Measurements from ENCODE around the gene PIP5K1C. TPM values are rescaled to one million over a fixed set of nuclear protein-coding genes. Genes with fewer than 3 reads are reported as not detected.
"Not testable (repeated sequence)": the region's sequence is repeated elsewhere in the genome, so short reads cannot be mapped to it uniquely, and the experiment has no call there.

The PIP5K1C gene
- total RNA-seq, 1 donor from 2014 or later: 42.0 TPM

DNA sequence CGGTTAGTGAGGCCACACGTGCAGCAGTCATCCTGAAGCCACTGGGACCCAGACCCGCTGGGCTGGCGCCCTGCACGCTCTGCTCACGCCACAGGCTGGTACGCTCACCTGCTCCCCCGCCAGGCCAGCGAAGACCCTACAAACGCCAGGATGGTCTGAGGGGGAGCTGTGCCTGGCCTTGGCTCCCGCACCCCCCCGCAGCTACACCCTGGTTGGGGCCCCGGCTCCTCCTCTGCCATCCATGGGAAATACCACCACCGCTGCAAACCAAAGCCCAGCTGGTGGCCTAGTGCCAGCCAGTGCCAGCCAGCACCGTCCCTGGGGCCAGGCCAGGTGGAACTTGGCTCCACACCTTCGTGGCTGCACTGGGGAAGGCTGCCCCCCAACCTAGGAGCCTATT lies 50.4 kb downstream of the PIP5K1C start:
- no peak for DNase-seq (ENCODE audit: low read depth)
- H3K9ac ChIP-seq (ENCODE audit: low read length): no peak overlapping the region
- H2AFZ ChIP-seq (ENCODE audit: low read depth, low read length): no peak overlapping the region
- H3K79me2 ChIP-seq (ENCODE audit: insufficient read depth, low read length): no peaks in the 10 kb centered on the region
- peaks cover 10% of the 10 kb centered on the region for H3K36me3 Mint-ChIP-seq (ENCODE audit: low read depth, unreplicated experiment)
- peaks cover 3% of the 10 kb centered on the region for H4K20me1 ChIP-seq (ENCODE audit: insufficient read depth, low read length)
- peaks cover 2% of the 10 kb centered on the region for H3K4me1 ChIP-seq (ENCODE audit: insufficient read depth, low read length)
- no peak for FAIRE-seq
- H3K36me3 ChIP-seq (ENCODE audit: insufficient read depth, low read length): no peaks in the 10 kb centered on the region
- no peak overlapping the region for H3K27ac ChIP-seq (ENCODE audit: low read depth, low read length)
- TF ChIP-seq, protein P1, sequence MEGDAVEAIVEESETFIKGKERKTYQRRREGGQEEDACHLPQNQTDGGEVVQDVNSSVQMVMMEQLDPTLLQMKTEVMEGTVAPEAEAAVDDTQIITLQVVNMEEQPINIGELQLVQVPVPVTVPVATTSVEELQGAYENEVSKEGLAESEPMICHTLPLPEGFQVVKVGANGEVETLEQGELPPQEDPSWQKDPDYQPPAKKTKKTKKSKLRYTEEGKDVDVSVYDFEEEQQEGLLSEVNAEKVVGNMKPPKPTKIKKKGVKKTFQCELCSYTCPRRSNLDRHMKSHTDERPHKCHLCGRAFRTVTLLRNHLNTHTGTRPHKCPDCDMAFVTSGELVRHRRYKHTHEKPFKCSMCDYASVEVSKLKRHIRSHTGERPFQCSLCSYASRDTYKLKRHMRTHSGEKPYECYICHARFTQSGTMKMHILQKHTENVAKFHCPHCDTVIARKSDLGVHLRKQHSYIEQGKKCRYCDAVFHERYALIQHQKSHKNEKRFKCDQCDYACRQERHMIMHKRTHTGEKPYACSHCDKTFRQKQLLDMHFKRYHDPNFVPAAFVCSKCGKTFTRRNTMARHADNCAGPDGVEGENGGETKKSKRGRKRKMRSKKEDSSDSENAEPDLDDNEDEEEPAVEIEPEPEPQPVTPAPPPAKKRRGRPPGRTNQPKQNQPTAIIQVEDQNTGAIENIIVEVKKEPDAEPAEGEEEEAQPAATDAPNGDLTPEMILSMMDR (IDR thresholded peaks at IDR 0.05; ENCODE audit: insufficient read depth, low read depth, low read length): no peak
- no peak for TF ChIP-seq EZH2 (IDR thresholded peaks at IDR 0.05; ENCODE audit: insufficient read depth, low read length)
- no peak overlapping the region for H3K4me2 ChIP-seq (ENCODE audit: low read length)
- no peak overlapping the region for H3K4me3 ChIP-seq (ENCODE audit: insufficient read depth, low read depth, low read length)
- H3K4me1 Mint-ChIP-seq (ENCODE audit: low read depth, unreplicated experiment): no peaks in the 10 kb centered on the region
- no peak overlapping the region for H3K27ac Mint-ChIP-seq (ENCODE audit: unreplicated experiment)
- no peaks in the 10 kb centered on the region for H3K9me3 ChIP-seq (ENCODE audit: insufficient read depth, low read depth, low read length)
- no peaks in the 10 kb centered on the region for H3K9me3 Mint-ChIP-seq (ENCODE audit: unreplicated experiment)
- H3K27me3 Mint-ChIP-seq (ENCODE audit: low read depth, unreplicated experiment): no peaks in the 10 kb centered on the region
- no peak overlapping the region for H3K4me3 Mint-ChIP-seq (ENCODE audit: unreplicated experiment)
- H3K27me3 ChIP-seq (ENCODE audit: insufficient read depth, low read length): no peaks in the 10 kb centered on the region

DNA sequence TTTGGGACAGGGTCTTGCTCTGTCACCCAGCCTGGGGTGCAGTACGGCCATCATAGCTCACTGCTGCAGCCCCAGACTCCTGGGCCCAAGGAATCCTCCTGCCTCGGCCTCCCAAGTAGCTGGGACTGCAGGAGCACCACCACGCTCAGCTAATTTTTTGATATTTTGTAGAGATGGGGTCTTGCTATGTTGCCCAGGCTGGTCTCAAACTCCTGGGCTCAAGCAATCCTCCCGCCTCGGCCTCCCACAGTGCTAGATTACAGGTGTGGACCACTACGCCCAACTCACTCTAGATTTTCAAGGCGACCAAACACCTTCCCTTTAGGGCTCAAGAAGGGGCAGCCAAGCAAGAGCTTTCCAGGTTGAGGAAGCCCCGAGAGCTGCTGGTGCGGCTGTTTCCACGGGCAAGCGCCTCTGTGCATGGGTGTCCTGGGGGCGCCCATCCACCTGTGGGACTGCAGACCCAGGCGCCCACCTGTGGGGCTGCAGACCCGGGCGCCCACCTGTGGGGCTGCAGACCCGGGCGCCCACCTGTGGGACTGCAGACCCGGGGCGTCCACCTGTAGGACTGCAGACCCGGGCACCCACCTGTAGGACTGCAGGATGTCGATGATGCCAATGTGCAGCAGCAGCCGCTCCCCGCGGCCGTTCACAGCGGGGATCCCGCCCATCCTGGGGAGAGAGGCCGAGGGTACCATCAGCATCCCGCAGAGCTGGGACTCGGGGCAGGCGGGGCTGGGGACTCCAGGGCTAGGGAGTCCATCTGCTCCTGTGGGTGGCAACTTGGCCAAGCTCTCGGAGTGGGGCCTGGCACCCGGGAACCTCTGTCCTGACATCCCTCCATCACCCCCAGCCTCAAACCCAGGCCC lies 52.0 kb downstream of the PIP5K1C start:
- Mint-ChIP-seq H3K36me3 (ENCODE audit: low read depth, unreplicated experiment) (peaks cover 8% of the 10 kb centered on the region), H3K27ac (ENCODE audit: unreplicated experiment) (no peak overlapping the region), H3K9me3 (ENCODE audit: unreplicated experiment) (no peaks in the 10 kb centered on the region), H3K4me3 (ENCODE audit: unreplicated experiment) (no peak overlapping the region), H3K27me3 (ENCODE audit: low read depth, unreplicated experiment) (no peaks in the 10 kb centered on the region), H3K4me1 (ENCODE audit: low read depth, unreplicated experiment) (no peaks in the 10 kb centered on the region)
- H4K20me1 ChIP-seq (ENCODE audit: insufficient read depth, low read length): peaks cover 3% of the 10 kb centered on the region
- H3K36me3 ChIP-seq (ENCODE audit: insufficient read depth, low read length): no peaks in the 10 kb centered on the region
- H3K4me3 ChIP-seq (ENCODE audit: insufficient read depth, low read depth, low read length): no peak overlapping the region
- H2AFZ ChIP-seq (ENCODE audit: low read depth, low read length): no peak overlapping the region
- no peak for TF ChIP-seq EZH2 (IDR thresholded peaks at IDR 0.05; ENCODE audit: insufficient read depth, low read length)
- TF ChIP-seq, protein P1 (IDR thresholded peaks at IDR 0.05; ENCODE audit: insufficient read depth, low read depth, low read length): no peak
- no peak for FAIRE-seq
- no peaks in the 10 kb centered on the region for H3K27me3 ChIP-seq (ENCODE audit: insufficient read depth, low read length)
- H3K79me2 ChIP-seq (ENCODE audit: insufficient read depth, low read length): no peaks in the 10 kb centered on the region
- no peak overlapping the region for H3K27ac ChIP-seq (ENCODE audit: low read depth, low read length)
- peaks cover 5% of the 10 kb centered on the region for H3K4me1 ChIP-seq (ENCODE audit: insufficient read depth, low read length)
- H3K4me2 ChIP-seq (ENCODE audit: low read length): no peak overlapping the region
- H3K9me3 ChIP-seq (ENCODE audit: insufficient read depth, low read depth, low read length): no peaks in the 10 kb centered on the region
- H3K9ac ChIP-seq (ENCODE audit: low read length): no peak overlapping the region
- no peak for DNase-seq (ENCODE audit: low read depth)

DNA sequence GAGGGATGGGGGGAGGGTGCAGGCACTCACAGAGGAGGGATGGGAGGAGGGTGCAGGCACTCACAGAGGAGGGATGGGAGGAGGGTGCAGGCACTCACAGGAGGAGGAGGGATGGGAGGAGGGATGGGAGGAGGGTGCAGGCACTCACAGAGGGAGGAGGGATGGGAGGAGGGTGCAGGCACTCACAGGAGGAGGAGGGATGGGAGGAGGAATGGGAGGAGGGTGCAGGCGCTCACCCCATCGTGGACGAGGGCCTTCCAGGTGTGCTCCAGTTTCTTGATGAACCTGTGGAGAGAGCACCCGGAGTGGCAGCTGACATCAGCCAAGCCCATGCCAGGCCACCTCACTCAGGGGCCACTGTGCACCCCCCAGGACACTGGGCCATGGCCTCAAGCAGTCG lies 53.2 kb downstream of the PIP5K1C start:
- not testable (repeated sequence) for H3K27ac Mint-ChIP-seq (ENCODE audit: unreplicated experiment); H3K4me1 Mint-ChIP-seq (ENCODE audit: low read depth, unreplicated experiment); H3K4me3 ChIP-seq (ENCODE audit: insufficient read depth, low read depth, low read length); H3K27me3 ChIP-seq (ENCODE audit: insufficient read depth, low read length); H3K4me3 Mint-ChIP-seq (ENCODE audit: unreplicated experiment); H3K4me1 ChIP-seq (ENCODE audit: insufficient read depth, low read length); H3K27me3 Mint-ChIP-seq (ENCODE audit: low read depth, unreplicated experiment); H3K9ac ChIP-seq (ENCODE audit: low read length); DNase-seq (ENCODE audit: low read depth); H3K9me3 Mint-ChIP-seq (ENCODE audit: unreplicated experiment); H3K4me2 ChIP-seq (ENCODE audit: low read length); H3K36me3 Mint-ChIP-seq (ENCODE audit: low read depth, unreplicated experiment); H3K9me3 ChIP-seq (ENCODE audit: insufficient read depth, low read depth, low read length); H3K79me2 ChIP-seq (ENCODE audit: insufficient read depth, low read length); H3K36me3 ChIP-seq (ENCODE audit: insufficient read depth, low read length); H3K27ac ChIP-seq (ENCODE audit: low read depth, low read length); H4K20me1 ChIP-seq (ENCODE audit: insufficient read depth, low read length); FAIRE-seq; H2AFZ ChIP-seq (ENCODE audit: low read depth, low read length)

Data from astrocyte (in vitro differentiated cells and primary cell).